HG02973 (cell line): ENCODE data around the gene CDKN2A.
"Not testable (repeated sequence)": the region's sequence is repeated elsewhere in the genome, so short reads cannot be mapped to it uniquely, and the experiment has no call there.

Source experiments
- ATAC-seq: cut with Tn5 transposase; IDR thresholded peaks from one replicate; pipeline ENCODE4 v1.9.1; 2021; ENCODE audit warnings: moderate library complexity; ENCODE audit not compliant: unreplicated experiment

The CDKN2A gene

GRCh38 chr9:21982861-21983560 is 11.2 kb downstream of the CDKN2A start:
- no peak for ATAC-seq

GRCh38 chr9:21982391-21982790 is 11.8 kb downstream of the CDKN2A start:
- ATAC-seq = no peak

- no peak for ATAC-seq
Observed at GRCh38 chr9:21976334-21976875, 17.8 kb downstream of the CDKN2A start.

- ATAC-seq = peak; percentile 63
Observed at GRCh38 chr9:21974722-21975409, 19.3 kb downstream of the CDKN2A start.

DNA sequence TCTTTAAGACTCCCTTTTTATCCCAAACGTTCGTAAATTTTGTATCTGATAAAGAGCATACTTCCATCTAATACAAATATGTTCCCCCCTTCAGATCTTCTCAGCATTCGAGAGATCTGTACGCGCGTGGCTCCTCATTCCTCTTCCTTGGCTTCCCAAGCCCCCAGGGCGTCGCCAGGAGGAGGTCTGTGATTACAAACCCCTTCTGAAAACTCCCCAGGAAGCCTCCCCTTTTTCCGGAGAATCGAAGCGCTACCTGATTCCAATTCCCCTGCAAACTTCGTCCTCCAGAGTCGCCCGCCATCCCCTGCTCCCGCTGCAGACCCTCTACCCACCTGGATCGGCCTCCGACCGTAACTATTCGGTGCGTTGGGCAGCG is 19.9 kb downstream of the CDKN2A start:
- no peak for ATAC-seq

- ATAC-seq = no peak
Observed at GRCh38 chr9:21972361-21972760, 21.8 kb downstream of the CDKN2A start.

- ATAC-seq = no peak
Observed at GRCh38 chr9:21970800-21971640, 23.2 kb downstream of the CDKN2A start.

GRCh38 chr9:21969951-21970799 is 24.0 kb downstream of the CDKN2A start:
- ATAC-seq = no peak

DNA sequence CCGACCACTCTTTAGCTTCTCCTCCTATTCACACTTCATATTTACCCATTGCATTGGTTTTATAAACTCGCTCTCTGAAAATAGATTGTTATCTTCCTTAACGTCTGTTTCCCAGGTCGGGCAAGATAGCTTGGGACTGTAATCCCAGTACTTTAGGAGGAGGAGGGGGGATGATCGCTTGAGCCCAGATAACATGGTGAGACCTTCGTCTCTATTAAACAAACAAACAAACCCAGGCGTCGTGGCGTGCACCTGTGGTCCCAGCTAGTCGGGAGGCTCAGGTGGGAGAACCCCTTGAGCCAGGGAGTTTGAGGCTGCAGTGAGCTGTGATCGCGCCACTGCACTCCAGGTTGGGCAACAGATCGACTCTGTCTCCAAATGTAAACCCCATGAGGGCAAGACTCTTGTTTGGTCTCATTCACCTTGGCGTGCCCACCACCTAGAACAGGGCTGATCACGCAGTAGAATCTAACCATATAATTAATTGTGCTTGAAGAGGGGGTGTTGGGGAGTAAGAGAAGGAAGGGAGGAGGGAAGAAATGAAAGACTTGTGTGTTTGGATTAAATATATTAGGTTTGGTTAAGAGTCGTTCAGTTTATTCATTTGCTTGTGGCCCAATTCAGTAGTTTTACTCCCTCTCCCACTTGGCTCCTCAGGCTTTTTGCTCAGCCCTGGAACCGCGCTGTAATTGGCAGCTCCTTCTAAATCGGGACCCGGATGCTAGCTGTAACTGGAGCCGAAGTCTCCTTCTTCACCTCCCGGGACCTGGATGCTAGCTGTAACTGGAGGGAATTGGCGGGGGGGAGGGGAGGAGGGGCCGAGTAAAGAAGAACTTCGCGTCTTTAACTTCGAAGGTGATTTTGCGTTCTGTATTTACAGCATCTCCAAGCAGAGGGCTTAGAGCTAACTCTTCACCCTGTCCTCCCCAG is 24.9 kb downstream of the CDKN2A start:
- ATAC-seq = no peak

DNA sequence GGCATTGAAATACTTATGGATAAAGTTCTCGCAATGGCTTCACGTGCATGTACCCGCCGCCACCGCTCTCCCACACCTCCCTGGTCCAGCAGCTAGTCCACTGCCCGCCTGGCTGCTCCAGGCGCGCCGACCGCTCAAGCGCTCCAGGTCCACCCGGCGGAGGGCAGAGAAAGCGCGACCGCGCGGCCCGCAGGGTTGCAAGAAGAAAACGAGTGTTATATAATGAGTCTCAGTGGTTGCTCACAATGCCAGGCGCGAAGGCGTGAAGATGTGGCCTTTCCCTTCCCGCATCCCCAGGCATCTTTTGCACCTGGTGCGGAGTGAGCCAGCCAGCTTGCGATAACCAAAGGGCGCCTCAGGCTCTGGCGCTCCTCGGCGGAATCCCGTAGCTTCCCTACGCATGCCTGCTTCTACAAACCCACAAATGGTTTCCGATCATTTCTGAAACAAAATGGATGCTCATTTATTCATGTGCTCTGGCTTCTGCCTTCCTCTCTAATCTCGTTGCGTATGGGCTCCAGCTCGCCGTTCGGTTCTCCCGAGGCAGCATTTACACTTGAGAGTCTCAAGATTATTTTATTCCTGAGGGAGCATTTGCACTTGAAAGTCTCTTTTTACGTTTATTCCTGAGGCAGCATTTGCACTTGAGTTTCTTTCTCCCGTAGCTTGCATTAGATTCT is 25.7 kb downstream of the CDKN2A start:
- ATAC-seq = no peak

DNA sequence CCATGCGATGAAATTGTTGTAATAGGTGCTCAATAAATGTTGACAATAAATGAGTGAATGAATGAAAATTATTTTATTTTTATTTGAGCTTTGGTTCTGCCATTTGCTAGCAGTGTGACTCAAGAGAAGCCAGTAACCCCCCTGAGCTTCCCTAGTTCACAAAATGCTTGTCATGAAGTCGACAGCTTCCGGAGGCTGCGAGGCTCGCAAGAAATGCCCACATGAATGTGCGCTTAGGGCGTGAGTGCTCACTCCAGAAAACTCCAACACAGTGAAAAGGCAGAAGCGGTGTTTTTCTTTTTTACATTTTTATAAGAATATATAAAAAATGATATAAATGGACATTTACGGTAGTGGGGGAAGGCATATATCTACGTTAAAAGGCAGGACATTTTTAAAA is 26.5 kb downstream of the CDKN2A start:
- ATAC-seq = no peak

DNA sequence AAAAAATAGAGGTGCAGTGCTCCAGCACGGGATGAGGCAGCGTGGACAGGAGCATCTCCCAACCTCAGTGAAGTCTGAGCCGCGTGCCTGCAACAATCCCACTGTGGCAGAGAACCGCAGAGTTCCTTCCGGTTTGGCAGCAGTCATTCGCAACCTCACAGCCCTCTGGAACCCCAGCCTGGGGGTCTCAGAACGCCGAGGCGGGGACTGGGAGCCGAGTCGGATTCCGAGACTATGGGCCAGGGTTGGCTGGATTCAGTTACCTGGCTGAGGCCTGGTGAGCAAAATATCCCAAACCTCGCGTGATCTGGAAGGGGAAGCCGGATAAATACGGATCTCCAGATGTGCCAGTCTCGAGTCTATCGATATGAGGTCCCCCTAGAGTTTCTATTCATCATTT is 27.0 kb downstream of the CDKN2A start:
- ATAC-seq = no peak

- no peak for ATAC-seq
Observed at GRCh38 chr9:21966140-21966851, 27.9 kb downstream of the CDKN2A start.

DNA sequence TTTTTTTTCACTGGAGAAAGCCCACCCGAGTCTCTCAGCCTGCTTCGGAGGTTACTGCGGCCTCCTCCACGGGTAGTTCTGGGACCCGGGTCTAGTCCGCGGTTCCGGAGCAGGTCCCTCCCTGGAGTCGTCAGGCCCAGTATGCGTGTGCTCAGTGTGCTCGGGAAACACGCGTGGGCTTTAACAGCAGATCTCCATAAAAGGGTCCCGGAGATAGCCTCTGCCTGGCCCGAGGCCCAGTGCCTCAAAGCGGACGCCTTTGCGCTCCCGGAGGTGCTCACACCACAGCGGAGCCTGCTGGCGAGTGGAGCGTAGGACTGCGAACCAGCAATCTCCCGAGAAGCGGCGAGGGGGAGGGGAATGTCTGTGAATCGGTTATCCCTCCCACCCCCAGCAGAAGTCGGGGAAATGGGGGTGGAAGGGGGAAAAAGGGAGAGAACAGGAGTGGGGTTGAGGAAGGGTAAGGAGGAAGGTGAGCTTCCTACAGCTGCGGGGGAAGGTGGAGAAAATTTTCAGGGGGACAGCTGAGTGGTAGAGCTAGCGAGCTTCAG is 28.7 kb downstream of the CDKN2A start:
- peak; percentile 59 for ATAC-seq

DNA sequence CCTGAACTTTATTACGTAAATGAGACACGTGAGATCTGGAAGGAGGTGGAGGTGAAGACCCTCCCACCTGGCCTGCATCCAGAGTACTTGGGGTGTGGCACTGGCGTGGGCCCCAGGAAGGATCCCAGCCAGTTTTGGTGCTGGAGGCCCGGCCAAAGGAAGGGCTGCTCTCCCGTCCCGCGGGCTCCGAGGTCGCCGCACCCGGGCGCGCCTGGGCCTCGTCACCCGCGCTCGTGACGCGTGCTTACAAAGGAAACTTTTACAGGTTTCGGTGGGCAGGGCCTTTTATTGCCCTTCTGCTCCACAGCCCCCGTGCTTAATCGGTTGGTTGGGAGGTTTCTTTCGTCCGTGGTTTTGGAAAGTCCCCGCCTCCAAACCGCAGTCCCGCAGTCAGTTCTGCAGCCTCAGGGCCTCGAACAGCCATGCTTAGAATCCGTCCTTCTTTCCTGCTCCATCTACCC is 29.2 kb downstream of the CDKN2A start:
- ATAC-seq = peak; percentile 72

- no peak for ATAC-seq
Observed at GRCh38 chr9:21961569-21961968, 32.6 kb downstream of the CDKN2A start.

DNA sequence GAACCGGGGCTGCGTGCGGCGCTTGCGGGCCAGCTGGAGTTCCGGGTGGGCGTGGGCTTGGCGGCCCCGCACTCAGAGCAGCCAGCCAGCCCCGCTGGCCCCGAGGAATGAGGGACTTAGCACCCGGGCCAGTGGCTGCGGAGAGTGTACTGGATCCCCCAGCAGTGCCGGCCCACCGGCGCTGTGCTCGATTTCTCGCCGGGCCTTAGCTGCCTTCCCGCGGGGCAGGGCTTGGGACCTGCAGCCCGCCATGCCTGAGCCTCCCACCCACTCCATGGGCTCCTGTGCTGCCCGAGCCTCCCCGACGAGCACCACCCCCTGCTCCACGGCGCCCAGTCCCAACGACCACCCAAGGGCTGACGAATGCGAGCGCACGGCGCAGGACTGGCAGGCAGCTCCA is 34.9 kb downstream of the CDKN2A start:
- not testable (repeated sequence) for ATAC-seq

- ATAC-seq = no peak
Observed at GRCh38 chr9:21958833-21959232, 35.4 kb downstream of the CDKN2A start.
